Measurements from ENCODE around the gene SEPTIN3. TPM values are rescaled to one million over a fixed set of nuclear protein-coding genes. Genes with fewer than 3 reads are reported as not detected.

The SEPTIN3 gene
- total RNA-seq, 2 experiments from 2014 or later, result 1.1 to 2.1 TPM

DNA sequence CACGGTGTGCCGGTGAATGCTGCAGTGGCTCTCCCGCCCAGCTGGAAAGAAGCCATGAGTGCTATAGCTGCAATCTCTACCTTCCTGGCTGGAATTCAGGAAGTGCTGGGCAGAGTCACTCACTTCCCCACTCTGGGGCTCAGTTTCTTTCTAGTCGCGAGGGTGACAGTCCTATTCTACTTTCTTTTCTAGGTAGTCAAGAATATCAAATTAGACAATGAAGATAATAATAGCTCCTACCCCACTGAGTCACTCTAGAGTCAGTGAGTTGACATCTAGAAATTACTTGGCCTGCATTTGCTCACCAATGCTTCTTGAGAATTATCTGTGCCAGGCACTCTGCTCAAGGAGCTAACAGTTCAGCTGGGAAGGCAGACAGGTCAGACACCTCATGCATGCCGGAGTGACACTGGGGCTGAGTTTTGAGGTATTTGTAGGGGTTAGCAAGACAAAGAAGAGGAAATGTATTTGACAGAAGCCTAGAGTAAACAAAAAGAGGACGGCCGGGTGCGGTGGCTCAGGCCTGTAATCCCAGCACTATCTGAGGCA, 25.5 kb upstream of the SEPTIN3 start:
- Histone ChIP-seq H3K9me2 (ENCODE audit: insufficient read depth, low read length) (no peaks in the 10 kb centered on the region), H3K79me2 (ENCODE audit: insufficient read depth, low read depth, low read length) (peaks cover 69% of the 10 kb centered on the region), H3K4me2 (ENCODE audit: low read length) (peak overlapping the region; percentile 88), H2AFZ (ENCODE audit: low read length) (no peak overlapping the region), H3K4me3 (ENCODE audit: low read depth, low read length, poor library complexity, severe bottlenecking) (peak overlapping the region; percentile 2), H3K9me3 (ENCODE audit: low read length) (no peaks in the 10 kb centered on the region), H3K36me3 (ENCODE audit: insufficient read depth, low read length) (peaks cover 73% of the 10 kb centered on the region), H3K4me1 (ENCODE audit: insufficient read depth, low read length, poor library complexity, severe bottlenecking) (peaks cover 74% of the 10 kb centered on the region), H4K20me1 (ENCODE audit: insufficient read depth, low read length) (peaks cover 4% of the 10 kb centered on the region; the same call in 1 of the 2 replicates), H3K27ac (ENCODE audit: low read depth, low read length, poor library complexity, severe bottlenecking) (peak overlapping the region; percentile 24)
- DNase-seq (ENCODE audit: low spot score), result no peak
- POLR2A ChIA-PET, result interaction anchor here (0.6 to 0.9 kb wide), 2 partner anchors 198 to 304 kb away, joined by 3 read pairs; no protein-coding TSS in a partner anchor
- CTCF ChIA-PET (ENCODE audit: unreplicated experiment), result no interaction called here
- TF ChIP-seq, protein P1, sequence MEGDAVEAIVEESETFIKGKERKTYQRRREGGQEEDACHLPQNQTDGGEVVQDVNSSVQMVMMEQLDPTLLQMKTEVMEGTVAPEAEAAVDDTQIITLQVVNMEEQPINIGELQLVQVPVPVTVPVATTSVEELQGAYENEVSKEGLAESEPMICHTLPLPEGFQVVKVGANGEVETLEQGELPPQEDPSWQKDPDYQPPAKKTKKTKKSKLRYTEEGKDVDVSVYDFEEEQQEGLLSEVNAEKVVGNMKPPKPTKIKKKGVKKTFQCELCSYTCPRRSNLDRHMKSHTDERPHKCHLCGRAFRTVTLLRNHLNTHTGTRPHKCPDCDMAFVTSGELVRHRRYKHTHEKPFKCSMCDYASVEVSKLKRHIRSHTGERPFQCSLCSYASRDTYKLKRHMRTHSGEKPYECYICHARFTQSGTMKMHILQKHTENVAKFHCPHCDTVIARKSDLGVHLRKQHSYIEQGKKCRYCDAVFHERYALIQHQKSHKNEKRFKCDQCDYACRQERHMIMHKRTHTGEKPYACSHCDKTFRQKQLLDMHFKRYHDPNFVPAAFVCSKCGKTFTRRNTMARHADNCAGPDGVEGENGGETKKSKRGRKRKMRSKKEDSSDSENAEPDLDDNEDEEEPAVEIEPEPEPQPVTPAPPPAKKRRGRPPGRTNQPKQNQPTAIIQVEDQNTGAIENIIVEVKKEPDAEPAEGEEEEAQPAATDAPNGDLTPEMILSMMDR (conservative IDR thresholded peaks at IDR 0.05; ENCODE audit: low read length), result no peak
- TF ChIP-seq EZH2phosphoT487 (IDR thresholded peaks at IDR 0.05; ENCODE audit: borderline replicate concordance, low read depth, low read length), result no peak
- BruUV-seq (replicated peaks), result no TSS peak
- intact Hi-C loops (cut with micrococcal nuclease; ENCODE audit: unreplicated experiment), result no loop called here

DNA sequence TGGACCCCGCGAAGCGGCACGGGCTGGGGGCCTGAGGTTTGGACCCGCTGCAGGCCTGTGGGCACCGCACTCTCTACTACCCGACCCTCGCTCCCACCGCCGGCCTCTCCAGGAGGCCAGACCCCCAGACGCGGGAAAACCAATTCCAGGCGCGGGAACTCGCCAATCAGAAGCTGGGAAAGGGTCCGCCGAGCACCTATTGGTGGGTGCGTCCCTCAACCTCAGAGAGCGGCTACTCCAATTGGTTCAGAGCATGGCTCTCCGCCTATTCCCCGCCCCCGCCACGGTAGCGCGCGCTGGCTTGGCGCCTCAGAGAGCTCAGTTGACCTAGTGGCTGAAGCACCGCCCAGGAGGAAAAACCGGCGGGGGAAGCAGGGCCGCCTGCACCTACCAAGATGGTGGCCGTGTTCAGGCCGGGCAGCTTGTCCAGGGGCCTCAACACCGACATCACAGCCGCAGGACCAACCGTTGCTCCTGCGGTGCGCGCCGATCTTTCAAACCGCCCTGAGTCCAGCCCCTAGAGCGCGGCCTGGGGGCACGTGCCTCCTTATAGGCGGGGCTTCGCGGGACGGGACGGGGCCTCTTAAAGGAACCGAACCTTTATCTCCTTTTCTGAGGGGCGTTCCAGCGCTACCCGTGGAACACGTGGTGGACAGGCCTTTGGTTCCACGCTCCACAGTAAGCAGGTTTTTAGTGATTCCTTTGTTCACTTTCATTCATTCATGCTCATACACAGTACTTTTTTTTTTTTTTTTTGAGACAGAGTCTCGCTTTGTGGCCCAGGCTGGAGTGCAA, 22.4 kb upstream of the SEPTIN3 start, which contains the start of gene CENPM:
Gene CENPM (minus strand): TSS at position 524 of the 795 bp plus-strand sequence. CDS start 76 bp downstream, at position 448.
- TF ChIP-seq, protein P1 (conservative IDR thresholded peaks at IDR 0.05; ENCODE audit: low read length), result no peak
- TF ChIP-seq EZH2phosphoT487 (IDR thresholded peaks at IDR 0.05; ENCODE audit: borderline replicate concordance, low read depth, low read length), result no peak
- H3K4me3 ChIP-seq (ENCODE audit: low read depth, low read length, poor library complexity, severe bottlenecking), result peak within 1 kb of the TSS; percentile 94
- TSS peak; percentile 73 for BruUV-seq (replicated peaks)
- ChIA-PET CTCF (ENCODE audit: unreplicated experiment) (interaction anchor here (0.7 to 1.6 kb wide), 4 partner anchors 11 to 250 kb away, joined by 3 to 5 read pairs (median 4); no protein-coding TSS in a partner anchor), POLR2A (interaction anchor here (0.5 to 1.9 kb wide), 16 partner anchors 10 to 1170 kb away, joined by 3 to 14 read pairs (median 4); partner anchors contain the start of genes CCDC134, SREBF2, TNFRSF13C and XRCC6)
- no peaks in the 10 kb centered on the region for H4K20me1 ChIP-seq (ENCODE audit: insufficient read depth, low read length)
- intact Hi-C loops (cut with micrococcal nuclease; ENCODE audit: unreplicated experiment), result loop anchor here (2.0 to 5.0 kb wide), 3 partner anchors 114 to 495 kb away; partner anchors contain the start of genes SNU13 and SREBF2
- no peaks in the 10 kb centered on the region for H3K9me3 ChIP-seq (ENCODE audit: low read length)
- peaks cover 66% of the 10 kb centered on the region for H3K79me2 ChIP-seq (ENCODE audit: insufficient read depth, low read depth, low read length)
- no peaks in the 10 kb centered on the region for H3K9me2 ChIP-seq (ENCODE audit: insufficient read depth, low read length)
- H2AFZ ChIP-seq (ENCODE audit: low read length), result peak within 1 kb of the TSS; percentile 53; the same call in 1 of the 2 replicates
- H3K27ac ChIP-seq (ENCODE audit: low read depth, low read length, poor library complexity, severe bottlenecking), result peak within 1 kb of the TSS; percentile 75
- peak; percentile 95 for DNase-seq (ENCODE audit: low spot score)
- H3K4me1 ChIP-seq (ENCODE audit: insufficient read depth, low read length, poor library complexity, severe bottlenecking), result peaks cover 74% of the 10 kb centered on the region
- H3K36me3 ChIP-seq (ENCODE audit: insufficient read depth, low read length), result peaks cover 44% of the 10 kb centered on the region
- peak within 1 kb of the TSS; percentile 88 for H3K4me2 ChIP-seq (ENCODE audit: low read length)
